ENCODE data around the gene NANP. TPM values are rescaled to one million over a fixed set of nuclear protein-coding genes. Genes with fewer than 3 reads are reported as not detected.
"Not testable (repeated sequence)": the region's sequence is repeated elsewhere in the genome, so short reads cannot be mapped to it uniquely, and the experiment has no call there.

NANP gene
- total RNA-seq, 1 experiment from 2014 or later, result 7.3 TPM

- intact Hi-C loops (cut with micrococcal nuclease; ENCODE audit: unreplicated experiment), result no loop called here
- Histone ChIP-seq H3K27ac (ENCODE audit: low read length) (peak within 1 kb of the TSS; percentile 95), H3K9me3 (ENCODE audit: control insufficient read depth, insufficient read depth, low read depth, low read length) (no peaks in the 10 kb centered on the region), H3K27me3 (ENCODE audit: control insufficient read depth, insufficient read depth, low read length) (no peaks in the 10 kb centered on the region), H3K4me1 (ENCODE audit: control insufficient read depth, insufficient read depth, low read length) (peaks cover 4% of the 10 kb centered on the region), H3K4me3 (ENCODE audit: low read depth in 2 of 2, low read length in 2 of 2) (peak within 1 kb of the TSS; percentile 66 to 93), H3K36me3 (ENCODE audit: control insufficient read depth, insufficient read depth, low read length) (no peaks in the 10 kb centered on the region)
- TF ChIP-seq SIN3A (IDR thresholded peaks at IDR 0.05; ENCODE audit: borderline replicate concordance, insufficient read depth, low read depth, low read length) (peak; percentile 89; the same call in 1 of the 2 replicates), CTCF (IDR thresholded peaks at IDR 0.05) (no peak), REST (IDR thresholded peaks at IDR 0.05; ENCODE audit: insufficient read depth in 1 of 2, low read depth in 2 of 2, low read length in 1 of 2) (no peak), POLR2AphosphoS5 (IDR thresholded peaks at IDR 0.05; ENCODE audit: low read depth, low read length) (peak; percentile 83), TCF7L2 (IDR thresholded peaks at IDR 0.05; ENCODE audit: low read depth, low read length) (0 out of 2 replicates have a peak, but pooled peaks have one; percentile 24)
- POLR2A ChIA-PET, result interaction anchor here (0.5 kb wide), 1 partner anchor 399 kb away, joined by 3 read pairs; no protein-coding TSS in a partner anchor
- DNase-seq (ENCODE audit: low read depth, low spot score), result no peak
- no TSS peak for BruUV-seq (replicated peaks)
- in situ Hi-C loops (cut with HindIII; ENCODE audit: low pct_unique_long_range_greater_than_20kb, low sequenced_read_pairs), result no loop called here
- CTCF ChIA-PET, result no interaction called here
- peak; percentile 95 for ATAC-seq
Observed at GRCh38 chr20:25584905-25585704, 38.7 kb downstream of the NANP start, which contains the start of gene NINL. Gene NINL (minus strand): TSS chr20:25585531. CDS start chr20:25526587, 58,944 bp downstream.

- DNase-seq (ENCODE audit: low read depth, low spot score); ATAC-seq; CTCF ChIA-PET; H3K27ac ChIP-seq (ENCODE audit: low read length); H3K9me3 ChIP-seq (ENCODE audit: control insufficient read depth, insufficient read depth, low read depth, low read length); H3K27me3 ChIP-seq (ENCODE audit: control insufficient read depth, insufficient read depth, low read length); in situ Hi-C loops (cut with HindIII; ENCODE audit: low pct_unique_long_range_greater_than_20kb, low sequenced_read_pairs); intact Hi-C loops (cut with micrococcal nuclease; ENCODE audit: unreplicated experiment); POLR2A ChIA-PET; H3K36me3 ChIP-seq (ENCODE audit: control insufficient read depth, insufficient read depth, low read length); BruUV-seq (replicated peaks): not testable (repeated sequence)
- peaks cover 11% of the 10 kb centered on the region for H3K4me1 ChIP-seq (ENCODE audit: control insufficient read depth, insufficient read depth, low read length)
- H3K4me3 ChIP-seq (ENCODE audit: low read depth in 2 of 2, low read length in 2 of 2), result peak overlapping the region in 1 of 2 experiments; percentile 66; a peak in 2 of 4 replicates
Observed at GRCh38 chr20:25583607-25584006, 40.2 kb downstream of the NANP start.

- Histone ChIP-seq H3K36me3 (ENCODE audit: control insufficient read depth, insufficient read depth, low read length) (no peaks in the 10 kb centered on the region), H3K4me3 (ENCODE audit: low read depth in 2 of 2, low read length in 2 of 2) (no peak overlapping the region), H3K4me1 (ENCODE audit: control insufficient read depth, insufficient read depth, low read length) (peaks cover 8% of the 10 kb centered on the region), H3K27ac (ENCODE audit: low read length) (no peak overlapping the region), H3K9me3 (ENCODE audit: control insufficient read depth, insufficient read depth, low read depth, low read length) (no peaks in the 10 kb centered on the region), H3K27me3 (ENCODE audit: control insufficient read depth, insufficient read depth, low read length) (no peaks in the 10 kb centered on the region)
- in situ Hi-C loops (cut with HindIII; ENCODE audit: low pct_unique_long_range_greater_than_20kb, low sequenced_read_pairs), result no loop called here
- ATAC-seq, result no peak
- TF ChIP-seq POLR2AphosphoS5 (IDR thresholded peaks at IDR 0.05; ENCODE audit: low read depth, low read length), result no peak
- no peak for TF ChIP-seq CTCF (IDR thresholded peaks at IDR 0.05)
- no peak for TF ChIP-seq SIN3A (IDR thresholded peaks at IDR 0.05; ENCODE audit: borderline replicate concordance, insufficient read depth, low read depth, low read length)
- no peak for TF ChIP-seq REST (IDR thresholded peaks at IDR 0.05; ENCODE audit: insufficient read depth in 1 of 2, low read depth in 2 of 2, low read length in 1 of 2)
- TF ChIP-seq TCF7L2 (IDR thresholded peaks at IDR 0.05; ENCODE audit: low read depth, low read length), result no peak
- no TSS peak for BruUV-seq (replicated peaks)
- CTCF ChIA-PET, result no interaction called here
- intact Hi-C loops (cut with micrococcal nuclease; ENCODE audit: unreplicated experiment), result no loop called here
- POLR2A ChIA-PET, result no interaction called here
- DNase-seq (ENCODE audit: low read depth, low spot score), result no peak
Observed at GRCh38 chr20:25580711-25581110, 43.1 kb downstream of the NANP start.

Measured in Panc1 (cell line).